Activated naive CD8-positive, alpha-beta T cell treated with anti-CD3 and anti-CD28 coated beads, Interleukin-2, amount 10 ng/mL, durations not matched to agents 7 days and 5 days (primary cell): Measurements from ENCODE around the gene ANAPC4. TPM values are rescaled to one million over a fixed set of nuclear protein-coding genes. Genes with fewer than 3 reads are reported as not detected.

ENCODE experiments used
- ATAC-seq: fragments of 150-1000 bp; cut with Tn5 transposase; one replicate; pipeline ENCODE4 v1.10.0; 2021; ENCODE audit warnings: low read depth, moderate library complexity
- POLR2A ChIA-PET: fragments of 350-600 bp; sonication (Branson Sonifier 250); formaldehyde crosslinking; loops from one replicate; lab custom pipeline; 2021; ENCODE audit warnings: antibody characterized with exemption; lab: Charles Lee
- DNase-seq: peaks from one replicate; pipeline ENCODE4 v3.0.0; 2021
- H3K27ac Mint-ChIP-seq: one replicate; pipeline ENCODE4 v1.8.0; 2022; ENCODE audit warnings: mild to moderate bottlenecking, mixed read lengths
- H3K27me3 Mint-ChIP-seq: one replicate; pipeline ENCODE4 v1.8.0; 2022; ENCODE audit warnings: mild to moderate bottlenecking, moderate library complexity, mixed read lengths
- H3K36me3 Mint-ChIP-seq: one replicate; pipeline ENCODE4 v1.8.0; 2021; ENCODE audit warnings: mild to moderate bottlenecking, mixed read lengths
- H3K4me1 Mint-ChIP-seq: one replicate; pipeline ENCODE4 v1.8.0; 2021; ENCODE audit warnings: mixed read lengths
- H3K4me3 Mint-ChIP-seq: one replicate; pipeline ENCODE4 v1.8.0; 2022; ENCODE audit warnings: mild to moderate bottlenecking, moderate library complexity, mixed read lengths
- H3K9me3 Mint-ChIP-seq: one replicate; pipeline ENCODE4 v1.8.0; 2021; ENCODE audit warnings: mixed read lengths
- total RNA-seq, 2 experiments: library from RNA; stranded (reverse); gene quantifications; one replicate each; pipeline ENCODE4 v1.2.3, GENCODE V29; 2021

ANAPC4 gene
- total RNA-seq, 2 experiments from 2014 or later = 49.8 to 52.8 TPM

DNA sequence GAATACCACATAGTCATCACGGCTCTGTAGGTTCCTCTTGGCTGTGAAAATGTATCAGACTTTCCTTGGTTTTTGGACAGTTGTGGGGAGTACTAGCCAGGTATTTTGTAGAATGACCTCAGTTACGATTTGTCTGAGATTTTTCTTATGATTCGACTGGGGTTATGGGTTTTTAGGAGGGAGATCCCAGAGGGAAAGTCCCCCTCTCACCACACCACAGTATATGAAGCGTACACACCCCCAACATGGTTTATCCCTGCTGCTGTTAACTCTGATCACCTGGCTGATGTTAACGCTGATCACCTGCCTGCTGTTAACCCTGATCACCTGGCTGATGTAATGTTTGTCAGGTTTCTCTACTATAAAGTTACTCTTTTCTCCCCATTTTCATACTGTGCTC, 72.6 kb downstream of the ANAPC4 start:
- Mint-ChIP-seq H3K36me3 (no peaks in the 10 kb centered on the region), H3K4me1 (no peaks in the 10 kb centered on the region), H3K27me3 (no peaks in the 10 kb centered on the region), H3K4me3 (no peak overlapping the region), H3K27ac (no peak overlapping the region), H3K9me3 (no peaks in the 10 kb centered on the region)
- ATAC-seq = no peak
- POLR2A ChIA-PET = no interaction called here
- DNase-seq = no peak

DNA sequence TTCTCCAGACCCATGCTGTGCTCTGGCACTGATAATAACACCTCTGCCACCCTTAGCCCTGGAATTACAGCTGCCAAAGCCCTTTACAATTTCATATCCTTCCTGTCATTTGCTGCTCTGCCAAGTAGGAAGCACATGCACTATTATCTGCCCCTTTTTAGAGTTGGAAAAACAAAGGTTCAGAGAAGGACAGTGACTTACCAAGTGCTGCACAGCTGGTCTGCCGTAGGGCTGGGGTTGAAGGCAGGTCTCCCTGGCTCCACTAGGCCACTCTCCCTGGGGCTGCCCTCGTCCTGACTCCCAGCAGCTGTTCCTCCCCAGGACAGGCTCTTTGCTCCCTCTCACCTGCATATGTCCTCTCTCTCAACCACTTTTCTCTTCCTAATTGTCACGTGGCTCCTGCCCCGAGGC, 73.4 kb downstream of the ANAPC4 start:
- no peak overlapping the region for H3K4me3 Mint-ChIP-seq
- peaks cover 2% of the 10 kb centered on the region for H3K27me3 Mint-ChIP-seq
- POLR2A ChIA-PET = no interaction called here

DNA sequence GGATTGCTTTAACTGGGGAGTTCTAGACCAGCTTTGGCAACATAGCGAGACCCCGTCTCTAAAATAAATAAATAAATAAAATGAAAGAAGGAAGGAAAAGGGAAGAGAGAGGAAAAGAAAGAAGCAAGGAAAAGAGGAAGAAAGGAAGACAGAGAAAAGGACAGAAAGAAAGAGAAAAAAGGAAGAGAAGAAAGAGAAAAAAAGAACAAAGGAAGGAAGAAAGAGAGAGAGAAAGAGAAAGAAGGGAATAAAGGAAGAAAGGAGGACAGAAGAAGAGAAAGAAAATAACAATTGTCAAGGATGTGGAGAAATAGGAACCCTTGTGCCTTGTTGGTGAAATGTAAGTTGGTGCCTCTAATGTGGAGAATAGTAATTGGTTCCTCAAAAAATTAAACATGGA, 74.6 kb downstream of the ANAPC4 start:
- H3K36me3 Mint-ChIP-seq = no peaks in the 10 kb centered on the region
- H3K9me3 Mint-ChIP-seq = no peaks in the 10 kb centered on the region
- ATAC-seq (no peak), DNase-seq (no peak)
- no peak overlapping the region for H3K27ac Mint-ChIP-seq
- POLR2A ChIA-PET = no interaction called here
- H3K27me3 Mint-ChIP-seq = peaks cover 2% of the 10 kb centered on the region
- H3K4me1 Mint-ChIP-seq = no peaks in the 10 kb centered on the region
- H3K4me3 Mint-ChIP-seq = no peak overlapping the region

More for the DNA sequence above, 73.4 kb downstream of the ANAPC4 start:
- DNase-seq = no peak
- Mint-ChIP-seq H3K9me3 (no peaks in the 10 kb centered on the region), H3K4me1 (no peaks in the 10 kb centered on the region), H3K36me3 (no peaks in the 10 kb centered on the region), H3K27ac (no peak overlapping the region)
- no peak for ATAC-seq

DNA sequence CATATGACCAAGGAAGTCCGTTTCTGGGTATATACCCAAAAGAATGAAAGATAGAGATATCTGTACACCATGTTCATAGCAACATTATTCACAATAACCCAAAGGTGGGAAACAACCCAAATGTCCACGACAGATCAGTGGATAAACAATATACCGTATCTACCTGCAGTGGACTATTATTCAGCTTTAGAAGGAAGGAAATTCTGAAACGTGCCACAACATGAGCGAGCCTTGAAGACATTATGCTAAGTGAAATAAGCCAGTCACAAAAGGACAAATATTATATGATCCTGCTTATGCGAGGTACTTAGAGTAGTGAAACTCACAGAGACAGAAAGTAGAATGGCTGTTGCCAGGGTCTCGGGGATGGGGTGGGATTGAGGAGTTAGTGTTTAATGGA, 75.0 kb downstream of the ANAPC4 start:
- DNase-seq (no peak), ATAC-seq (no peak)
- Mint-ChIP-seq H3K4me3 (no peak overlapping the region), H3K4me1 (no peaks in the 10 kb centered on the region), H3K36me3 (no peaks in the 10 kb centered on the region), H3K27me3 (peaks cover 2% of the 10 kb centered on the region), H3K27ac (no peak overlapping the region), H3K9me3 (no peaks in the 10 kb centered on the region)
- POLR2A ChIA-PET = no interaction called here

DNA sequence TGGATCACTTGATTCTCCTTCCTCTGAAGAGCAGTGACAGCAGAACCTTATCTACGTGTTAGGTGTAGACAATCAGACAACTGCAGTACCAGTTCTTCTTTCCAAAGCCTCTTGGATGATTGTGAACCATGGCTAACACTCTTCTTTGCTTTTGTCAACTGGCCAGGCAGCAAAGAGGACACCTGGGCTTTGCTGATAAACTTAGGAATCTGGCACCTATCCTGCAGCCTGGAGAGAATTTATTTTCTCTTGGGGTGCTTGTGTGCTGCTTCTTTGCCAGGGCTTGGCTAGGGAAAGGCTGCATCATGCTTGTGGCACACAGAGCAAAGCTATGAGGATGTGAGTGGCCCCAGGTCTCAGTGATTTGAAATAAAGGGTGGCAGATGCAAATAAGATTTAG, 77.4 kb downstream of the ANAPC4 start:
- no peak overlapping the region for H3K4me3 Mint-ChIP-seq
- no peak for ATAC-seq
- H3K27me3 Mint-ChIP-seq = peaks cover 2% of the 10 kb centered on the region

DNA sequence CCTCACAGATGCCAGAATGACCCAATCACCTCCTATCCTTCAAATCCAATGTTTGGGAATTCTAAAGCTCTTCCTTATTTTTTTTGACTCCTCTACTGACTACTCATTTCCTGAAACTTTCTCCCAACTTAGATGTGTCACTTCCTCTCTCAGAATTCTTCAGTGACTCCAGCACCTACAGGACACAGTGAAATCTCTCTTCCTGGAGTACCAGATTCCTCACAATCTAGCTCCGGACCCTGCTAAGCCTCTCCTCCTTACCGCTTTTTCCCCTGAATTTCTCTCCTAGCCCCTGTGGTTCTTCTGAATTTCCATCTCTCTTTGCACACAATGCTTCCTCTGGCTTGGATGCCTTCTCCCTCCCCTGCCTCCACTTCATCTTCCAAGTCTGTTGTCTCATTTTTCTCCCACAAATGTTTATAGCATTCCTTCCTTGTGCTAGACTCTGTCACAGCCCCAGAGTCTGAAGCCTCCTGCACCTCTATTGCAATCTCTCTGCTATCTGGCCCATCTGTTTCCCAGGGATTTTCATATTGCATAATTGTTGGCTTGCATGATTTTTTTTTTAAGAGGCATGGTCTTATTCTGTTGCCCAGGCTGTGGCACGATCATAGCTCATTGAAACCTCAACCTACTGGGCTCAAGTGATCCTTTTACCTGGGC, 80.1 kb downstream of the ANAPC4 start:
- Mint-ChIP-seq H3K4me1 (no peaks in the 10 kb centered on the region), H3K4me3 (no peak overlapping the region), H3K27ac (no peak overlapping the region), H3K27me3 (peaks cover 2% of the 10 kb centered on the region), H3K36me3 (no peaks in the 10 kb centered on the region), H3K9me3 (no peaks in the 10 kb centered on the region)
- DNase-seq (no peak), ATAC-seq (no peak)
- POLR2A ChIA-PET = no interaction called here

More for the DNA sequence above, 77.4 kb downstream of the ANAPC4 start:
- Mint-ChIP-seq H3K27ac (no peak overlapping the region), H3K9me3 (no peaks in the 10 kb centered on the region), H3K36me3 (no peaks in the 10 kb centered on the region), H3K4me1 (no peaks in the 10 kb centered on the region)
- POLR2A ChIA-PET = no interaction called here
- DNase-seq = no peak

DNA sequence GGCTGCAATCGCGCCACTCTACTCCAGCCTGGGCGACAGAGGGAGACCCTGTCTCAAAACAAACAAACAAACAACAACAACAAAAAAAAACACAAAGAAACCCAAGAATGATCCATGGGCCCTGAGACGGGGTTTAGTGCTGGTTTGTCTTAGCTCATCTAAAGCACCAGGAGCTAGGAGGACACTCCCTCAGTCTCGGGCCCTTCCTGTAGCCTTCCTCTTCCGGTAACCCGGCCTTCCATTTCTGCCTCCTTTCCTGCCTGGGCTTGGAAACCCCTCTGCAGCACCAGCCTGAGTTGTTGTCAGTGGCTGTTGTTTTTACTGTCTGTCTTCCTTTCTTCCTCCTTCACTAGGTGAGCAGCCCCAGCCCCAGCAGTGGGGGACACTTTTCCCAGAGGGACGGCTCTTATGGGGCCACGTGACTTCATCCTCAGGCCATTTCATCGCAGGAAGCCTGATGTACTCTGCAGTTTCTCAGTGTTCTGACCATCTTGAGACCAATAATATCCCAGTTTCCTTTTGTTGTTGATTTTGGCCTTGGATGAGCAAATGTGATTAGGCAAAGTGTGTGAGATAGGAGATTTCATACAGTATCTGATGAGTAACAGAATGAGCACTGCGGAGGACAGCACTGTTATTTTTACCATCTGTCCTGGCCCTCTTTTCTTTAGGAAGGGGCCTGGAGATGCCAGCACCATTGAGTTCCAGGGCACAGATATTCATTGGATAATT, 90.1 kb downstream of the ANAPC4 start:
- Mint-ChIP-seq H3K27me3 (no peaks in the 10 kb centered on the region), H3K36me3 (no peaks in the 10 kb centered on the region), H3K9me3 (peaks cover 3% of the 10 kb centered on the region), H3K4me1 (no peaks in the 10 kb centered on the region), H3K4me3 (no peak overlapping the region), H3K27ac (no peak overlapping the region)
- no peak for ATAC-seq
- no peak for DNase-seq
- POLR2A ChIA-PET = no interaction called here

DNA sequence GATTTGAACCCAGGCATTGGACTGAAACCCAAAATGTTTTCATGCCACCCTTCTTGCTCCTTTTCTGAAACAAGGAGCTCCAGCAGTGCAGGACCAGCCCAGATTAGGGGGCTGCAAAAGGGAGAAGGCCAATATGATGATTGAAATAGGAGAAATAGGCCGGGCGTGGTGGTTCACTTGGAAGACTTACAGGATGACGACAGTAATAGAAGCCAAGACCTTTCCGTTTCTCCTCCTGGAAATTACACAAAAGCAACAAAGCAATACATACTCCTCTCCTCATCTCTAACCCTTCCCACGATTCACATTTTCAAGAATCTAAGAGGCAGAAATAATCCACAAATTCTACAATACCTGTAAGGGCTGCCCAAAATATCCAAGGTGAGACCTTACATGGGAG, 90.8 kb downstream of the ANAPC4 start:
- no peak overlapping the region for H3K4me3 Mint-ChIP-seq
- no peak overlapping the region for H3K27ac Mint-ChIP-seq
- no peaks in the 10 kb centered on the region for H3K27me3 Mint-ChIP-seq

More for the DNA sequence above, 90.8 kb downstream of the ANAPC4 start:
- POLR2A ChIA-PET = no interaction called here
- no peaks in the 10 kb centered on the region for H3K36me3 Mint-ChIP-seq
- DNase-seq = no peak
- ATAC-seq = no peak
- peaks cover 3% of the 10 kb centered on the region for H3K9me3 Mint-ChIP-seq
- no peaks in the 10 kb centered on the region for H3K4me1 Mint-ChIP-seq

Other genes with a start within 250 kb of the ANAPC4 start
- 10 to 100 TPM; 15.1 to 15.5 TPM for gene SEPSECS, start 216.8 kb upstream of the ANAPC4 start, total RNA-seq
- 10 to 100 TPM; 32.4 to 35.1 TPM for gene PI4K2B, start 143.2 kb upstream of the ANAPC4 start, total RNA-seq
- 10 to 100 TPM; 12.2 to 12.7 TPM for gene ZCCHC4, start 64.5 kb upstream of the ANAPC4 start, total RNA-seq